Esophagus squamous epithelium (tissue), 4 donors: ENCODE data around the gene HBS1L.

Experiments used
- CTCF ChIP-seq, 6 experiments: fragments of 450-650 bp in 4 of 6; fragments of 200-600 bp in 2 of 6; sonication (generic) in 2 of 6; IDR thresholded peaks; one replicate each; pipeline ENCODE4 v1.5.1; 2016 to 2019; ENCODE audit warnings: antibody characterized with exemption in 6 of 6, mild to moderate bottlenecking in 4 of 6, moderate library complexity in 4 of 6
- POLR2A ChIP-seq, 4 donors: fragments of 450-650 bp; IDR thresholded peaks; one replicate each; pipeline ENCODE4 v1.6.1; 2017; ENCODE audit warnings: antibody characterized with exemption in 4 of 4, mild to moderate bottlenecking in 4 of 4, moderate library complexity in 3 of 4

- TF ChIP-seq CTCF (IDR thresholded peaks at IDR 0.05) (no peak), POLR2A (IDR thresholded peaks at IDR 0.05) (no peak)
Observed at GRCh38 chr6:135038335-135038734, 16.3 kb downstream of the HBS1L start.
